Activated CD4-positive, alpha-beta memory T cell treated with anti-CD3 and anti-CD28 coated beads for 36 hours (primary cell): Measurements from ENCODE around the gene CISTR. TPM values are rescaled to one million over a fixed set of nuclear protein-coding genes. Genes with fewer than 3 reads are reported as not detected.
A peak's percentile ranks its signal among the peaks of the same experiment; 100 is the strongest.

Experiments used
- CTCF ChIA-PET: fragments of 350-600 bp; sonication (Branson Sonifier 250); formaldehyde crosslinking; loops from one replicate; lab custom pipeline; 2021; ENCODE audit warnings: antibody characterized with exemption, inconsistent platforms; lab: Charles Lee
- POLR2A ChIA-PET: fragments of 350-600 bp; sonication (Branson Sonifier 250); formaldehyde crosslinking; loops from one replicate; lab custom pipeline; 2021; ENCODE audit warnings: antibody characterized with exemption; lab: Charles Lee
- DNase-seq: peaks from one replicate; pipeline ENCODE4 v3.0.0-alpha.2; 2020
- H3K27ac Mint-ChIP-seq: one replicate; pipeline ENCODE4 v1.8.0; 2021; ENCODE audit warnings: mixed read lengths
- H3K27me3 Mint-ChIP-seq: one replicate; pipeline ENCODE4 v1.8.0; 2021; ENCODE audit warnings: mixed read lengths
- H3K36me3 Mint-ChIP-seq: one replicate; pipeline ENCODE4 v1.8.0; 2021; ENCODE audit warnings: mixed read lengths
- H3K4me1 Mint-ChIP-seq: one replicate; pipeline ENCODE4 v1.8.0; 2021; ENCODE audit warnings: low read depth, mixed read lengths
- H3K4me3 Mint-ChIP-seq: one replicate; pipeline ENCODE4 v1.8.0; 2021; ENCODE audit warnings: mild to moderate bottlenecking, mixed read lengths
- H3K9me3 Mint-ChIP-seq: one replicate; pipeline ENCODE4 v1.8.0; 2021; ENCODE audit warnings: mixed read lengths
- intact Hi-C: fragments of 100-400 bp; cut with micrococcal nuclease; formaldehyde crosslinking; loops from one replicate; pipeline ENCODE4 v1.15.1; 2023
- total RNA-seq, 2 experiments: library from RNA; stranded (reverse); gene quantifications; one replicate each; pipeline ENCODE4 v1.2.3, GENCODE V29; 2021

Gene CISTR
- total RNA-seq, 2 experiments from 2014 or later = not detected

- peaks cover 6% of the 10 kb centered on the region for H3K27me3 Mint-ChIP-seq
- ChIA-PET CTCF (interaction anchor here (0.6 to 3.5 kb wide), 3 partner anchors 10 to 76 kb away, joined by 3 to 15 read pairs (median 3); partner anchors contain the start of genes ATP5MC2 and CALCOCO1), POLR2A (no interaction called here)
- no peak for DNase-seq
- no peak overlapping the region for H3K4me3 Mint-ChIP-seq
- no peaks in the 10 kb centered on the region for H3K9me3 Mint-ChIP-seq
- H3K36me3 Mint-ChIP-seq = no peaks in the 10 kb centered on the region
- peaks cover 18% of the 10 kb centered on the region for H3K4me1 Mint-ChIP-seq
- H3K27ac Mint-ChIP-seq = no peak overlapping the region
- intact Hi-C loops = no loop called here
These were observed 418 bp upstream of the CISTR start for GRCh38 chr12:53752192-53752601.

GRCh38 chr12:53750812-53751335 is 905 bp downstream of the CISTR start:
- no peaks in the 10 kb centered on the region for H3K9me3 Mint-ChIP-seq
- peak; percentile 30 for DNase-seq
- H3K27ac Mint-ChIP-seq = no peak overlapping the region
- H3K36me3 Mint-ChIP-seq = no peaks in the 10 kb centered on the region
- H3K4me3 Mint-ChIP-seq = no peak overlapping the region
- peaks cover 18% of the 10 kb centered on the region for H3K4me1 Mint-ChIP-seq
- CTCF ChIA-PET = interaction anchor here (0.9 to 3.5 kb wide), 4 partner anchors 8 to 208 kb away, joined by 3 to 15 read pairs (median 4); partner anchors contain the start of gene ATP5MC2
- H3K27me3 Mint-ChIP-seq = peaks cover 11% of the 10 kb centered on the region
- intact Hi-C loops = no loop called here
- POLR2A ChIA-PET = no interaction called here

GRCh38 chr12:53749986-53750811 is 1.6 kb downstream of the CISTR start:
- Mint-ChIP-seq H3K4me3 (no peak overlapping the region), H3K9me3 (no peaks in the 10 kb centered on the region), H3K27ac (no peak overlapping the region), H3K27me3 (peaks cover 11% of the 10 kb centered on the region), H3K36me3 (no peaks in the 10 kb centered on the region), H3K4me1 (peaks cover 16% of the 10 kb centered on the region)
- intact Hi-C loops = no loop called here
- no peak for DNase-seq
- POLR2A ChIA-PET = no interaction called here
- CTCF ChIA-PET = interaction anchor here (1.2 to 3.5 kb wide), 3 partner anchors 8 to 207 kb away, joined by 3 to 15 read pairs (median 4); no protein-coding TSS in a partner anchor

GRCh38 chr12:53748072-53748840 is 3.5 kb downstream of the CISTR start:
- Mint-ChIP-seq H3K9me3 (no peaks in the 10 kb centered on the region), H3K36me3 (no peaks in the 10 kb centered on the region), H3K4me3 (no peak overlapping the region), H3K27ac (no peak overlapping the region), H3K27me3 (peaks cover 21% of the 10 kb centered on the region), H3K4me1 (peaks cover 21% of the 10 kb centered on the region)
- POLR2A ChIA-PET = interaction anchor here (0.5 to 1.6 kb wide), 2 partner anchors 8 to 17 kb away, joined by 4 read pairs; no protein-coding TSS in a partner anchor
- CTCF ChIA-PET = interaction anchor here (1.1 to 6.7 kb wide), 11 partner anchors 10 to 460 kb away, joined by 3 to 301 read pairs (median 49); partner anchors contain the start of genes ATP5MC2 and CALCOCO1
- intact Hi-C loops = no loop called here
- DNase-seq = no peak

GRCh38 chr12:53747095-53747494 is 4.7 kb downstream of the CISTR start:
- Mint-ChIP-seq H3K27ac (no peak overlapping the region), H3K27me3 (peaks cover 27% of the 10 kb centered on the region), H3K9me3 (no peaks in the 10 kb centered on the region), H3K36me3 (no peaks in the 10 kb centered on the region), H3K4me1 (peaks cover 22% of the 10 kb centered on the region), H3K4me3 (no peak overlapping the region)
- intact Hi-C loops = no loop called here
- ChIA-PET CTCF (interaction anchor here (0.6 to 6.7 kb wide), 36 partner anchors 9 to 467 kb away, joined by 3 to 301 read pairs (median 5); partner anchors contain the start of genes ATP5MC2 and CALCOCO1), POLR2A (interaction anchor here (1.2 to 1.6 kb wide), 2 partner anchors 10 to 72 kb away, joined by 4 read pairs; partner anchors contain the start of gene ATP5MC2)
- no peak for DNase-seq

- intact Hi-C loops = loop anchor here (1.0 kb wide), 2 partner anchors 45 to 203 kb away; no protein-coding TSS in a partner anchor
- Mint-ChIP-seq H3K4me1 (peaks cover 20% of the 10 kb centered on the region), H3K4me3 (no peak overlapping the region), H3K27me3 (peaks cover 26% of the 10 kb centered on the region), H3K27ac (no peak overlapping the region), H3K9me3 (no peaks in the 10 kb centered on the region), H3K36me3 (no peaks in the 10 kb centered on the region)
- peak; percentile 92 for DNase-seq
- ChIA-PET POLR2A (interaction anchor here (1.2 to 1.6 kb wide), 2 partner anchors 10 to 71 kb away, joined by 4 read pairs; partner anchors contain the start of gene ATP5MC2), CTCF (interaction anchor here (0.6 to 6.7 kb wide), 40 partner anchors 8 to 467 kb away, joined by 3 to 301 read pairs (median 5); partner anchors contain the start of genes ATP5MC2 and CALCOCO1)
These were observed 5.1 kb downstream of the CISTR start for GRCh38 chr12:53746592-53747092.

GRCh38 chr12:53744751-53745150 is 7.0 kb downstream of the CISTR start:
- intact Hi-C loops = no loop called here
- no peak overlapping the region for H3K27ac Mint-ChIP-seq
- H3K9me3 Mint-ChIP-seq = no peaks in the 10 kb centered on the region
- peaks cover 26% of the 10 kb centered on the region for H3K27me3 Mint-ChIP-seq
- H3K4me3 Mint-ChIP-seq = no peak overlapping the region
- POLR2A ChIA-PET = no interaction called here
- no peak for DNase-seq
- H3K36me3 Mint-ChIP-seq = no peaks in the 10 kb centered on the region
- H3K4me1 Mint-ChIP-seq = peaks cover 19% of the 10 kb centered on the region
- CTCF ChIA-PET = interaction anchor here (0.6 to 6.7 kb wide), 15 partner anchors 14 to 206 kb away, joined by 3 to 301 read pairs (median 14); partner anchors contain the start of genes ATP5MC2 and CALCOCO1

- no peak overlapping the region for H3K27ac Mint-ChIP-seq
- peaks cover 32% of the 10 kb centered on the region for H3K27me3 Mint-ChIP-seq
- H3K36me3 Mint-ChIP-seq = no peaks in the 10 kb centered on the region
- intact Hi-C loops = no loop called here
- no peak overlapping the region for H3K4me3 Mint-ChIP-seq
- no peak for DNase-seq
- H3K9me3 Mint-ChIP-seq = no peaks in the 10 kb centered on the region
- CTCF ChIA-PET = interaction anchor here (0.6 to 6.7 kb wide), 26 partner anchors 8 to 234 kb away, joined by 3 to 301 read pairs (median 5); partner anchors contain the start of genes ATP5MC2, CALCOCO1 and CISTR
- peaks cover 26% of the 10 kb centered on the region for H3K4me1 Mint-ChIP-seq
- POLR2A ChIA-PET = interaction anchor here (0.6 to 0.7 kb wide), 2 partner anchors 16 to 510 kb away, joined by 3 read pairs; no protein-coding TSS in a partner anchor
These were observed 7.7 kb downstream of the CISTR start for GRCh38 chr12:53744130-53744441.

- POLR2A ChIA-PET = interaction anchor here (0.6 to 0.9 kb wide), 3 partner anchors 15 to 510 kb away, joined by 3 read pairs; no protein-coding TSS in a partner anchor
- Mint-ChIP-seq H3K4me1 (peaks cover 31% of the 10 kb centered on the region), H3K27me3 (peaks cover 38% of the 10 kb centered on the region), H3K9me3 (no peaks in the 10 kb centered on the region), H3K36me3 (no peaks in the 10 kb centered on the region), H3K27ac (no peak overlapping the region), H3K4me3 (peak overlapping the region; percentile 34)
- CTCF ChIA-PET = interaction anchor here (0.6 to 6.7 kb wide), 31 partner anchors 9 to 667 kb away, joined by 3 to 301 read pairs (median 5); partner anchors contain the start of genes ATP5MC2, CALCOCO1 and CISTR
- DNase-seq = peak; percentile 75
- intact Hi-C loops = loop anchor here (1.0 kb wide), 1 partner anchor 67 kb away; the partner anchor contains the start of gene ATP5MC2
These were observed 8.3 kb downstream of the CISTR start for GRCh38 chr12:53743266-53744129.

GRCh38 chr12:53740130-53740491 is 11.7 kb downstream of the CISTR start:
- intact Hi-C loops = no loop called here
- ChIA-PET CTCF (interaction anchor here (1.0 to 1.4 kb wide), 5 partner anchors 10 to 116 kb away, joined by 3 to 4 read pairs (median 3); no protein-coding TSS in a partner anchor), POLR2A (no interaction called here)
- Mint-ChIP-seq H3K36me3 (no peaks in the 10 kb centered on the region), H3K9me3 (no peaks in the 10 kb centered on the region), H3K4me1 (peaks cover 21% of the 10 kb centered on the region), H3K4me3 (no peak overlapping the region), H3K27me3 (peaks cover 35% of the 10 kb centered on the region), H3K27ac (no peak overlapping the region)
- no peak for DNase-seq
